Measurements from ENCODE around the gene RABGGTA. TPM values are rescaled to one million over a fixed set of nuclear protein-coding genes. Genes with fewer than 3 reads are reported as not detected.
"Not testable (repeated sequence)": the region's sequence is repeated elsewhere in the genome, so short reads cannot be mapped to it uniquely, and the experiment has no call there.

RABGGTA gene
- total and polyA plus RNA-seq, 2 donors (not counting 1 experiment from before 2014, with no cell fraction given): 15.1 to 21.0 TPM

DNA sequence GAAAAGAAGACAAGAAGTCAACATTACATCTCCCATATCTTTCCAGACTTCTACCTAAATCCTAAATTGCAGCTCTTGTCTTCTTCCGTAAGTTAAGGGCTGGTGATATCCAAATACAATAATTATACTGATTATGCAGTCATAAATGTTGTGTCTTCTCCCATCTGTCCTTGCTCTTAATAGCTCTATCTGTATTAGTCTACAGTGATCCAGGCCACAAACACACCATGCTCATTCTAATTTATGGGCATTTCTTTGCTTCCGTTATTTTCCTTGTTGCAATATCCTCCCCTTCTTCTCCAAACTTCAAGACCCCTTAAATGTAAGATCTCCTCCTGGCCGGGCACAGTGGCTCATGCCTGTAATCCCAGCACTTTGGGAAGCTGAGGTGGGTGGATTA, 51.9 kb downstream of the RABGGTA start:
- H3K27ac ChIP-seq (ENCODE audit: insufficient read depth, low read length): no peak overlapping the region
- H3K4me3 ChIP-seq (replicated peaks in 1 of 4; ENCODE audit: control extremely low read depth in 1 of 4, insufficient read depth in 1 of 4, low read depth in 3 of 4, low read length in 4 of 4): no peak overlapping the region
- TF ChIP-seq EZH2 (IDR thresholded peaks at IDR 0.05; ENCODE audit: low read length, missing control alignments): no peak
- TF ChIP-seq, protein P1, sequence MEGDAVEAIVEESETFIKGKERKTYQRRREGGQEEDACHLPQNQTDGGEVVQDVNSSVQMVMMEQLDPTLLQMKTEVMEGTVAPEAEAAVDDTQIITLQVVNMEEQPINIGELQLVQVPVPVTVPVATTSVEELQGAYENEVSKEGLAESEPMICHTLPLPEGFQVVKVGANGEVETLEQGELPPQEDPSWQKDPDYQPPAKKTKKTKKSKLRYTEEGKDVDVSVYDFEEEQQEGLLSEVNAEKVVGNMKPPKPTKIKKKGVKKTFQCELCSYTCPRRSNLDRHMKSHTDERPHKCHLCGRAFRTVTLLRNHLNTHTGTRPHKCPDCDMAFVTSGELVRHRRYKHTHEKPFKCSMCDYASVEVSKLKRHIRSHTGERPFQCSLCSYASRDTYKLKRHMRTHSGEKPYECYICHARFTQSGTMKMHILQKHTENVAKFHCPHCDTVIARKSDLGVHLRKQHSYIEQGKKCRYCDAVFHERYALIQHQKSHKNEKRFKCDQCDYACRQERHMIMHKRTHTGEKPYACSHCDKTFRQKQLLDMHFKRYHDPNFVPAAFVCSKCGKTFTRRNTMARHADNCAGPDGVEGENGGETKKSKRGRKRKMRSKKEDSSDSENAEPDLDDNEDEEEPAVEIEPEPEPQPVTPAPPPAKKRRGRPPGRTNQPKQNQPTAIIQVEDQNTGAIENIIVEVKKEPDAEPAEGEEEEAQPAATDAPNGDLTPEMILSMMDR (conservative IDR thresholded peaks at IDR 0.05 in 1 of 2, IDR thresholded peaks at IDR 0.05 in 1 of 2; ENCODE audit: low read depth in 1 of 2, low read length in 2 of 2): no peak
- no peak for DNase-seq (ENCODE audit: low read depth in 2 of 2)
- no peak overlapping the region for H2AFZ ChIP-seq (ENCODE audit: low read length)
- peaks cover 21% of the 10 kb centered on the region for H3K79me2 ChIP-seq (ENCODE audit: control insufficient read depth, insufficient read depth, low read length)
- no peaks in the 10 kb centered on the region for H4K20me1 ChIP-seq (ENCODE audit: control insufficient read depth, extremely low read depth, insufficient read depth, low read length)
- H3K4me1 ChIP-seq (ENCODE audit: control insufficient read depth, extremely low read depth, insufficient read depth, low read length): no peaks in the 10 kb centered on the region
- H3K36me3 ChIP-seq (ENCODE audit: control insufficient read depth, insufficient read depth, low read length): peaks cover 1% of the 10 kb centered on the region
- no peak overlapping the region for H3K9ac ChIP-seq (ENCODE audit: insufficient read depth, low read length)
- no peak overlapping the region for H3K4me2 ChIP-seq (ENCODE audit: extremely low read depth, insufficient read depth, low read length)
- no peaks in the 10 kb centered on the region for H3K9me3 ChIP-seq (ENCODE audit: control insufficient read depth, insufficient read depth, low read depth, low read length)
- no peaks in the 10 kb centered on the region for H3K27me3 ChIP-seq (ENCODE audit: control insufficient read depth, insufficient read depth, low read length)

DNA sequence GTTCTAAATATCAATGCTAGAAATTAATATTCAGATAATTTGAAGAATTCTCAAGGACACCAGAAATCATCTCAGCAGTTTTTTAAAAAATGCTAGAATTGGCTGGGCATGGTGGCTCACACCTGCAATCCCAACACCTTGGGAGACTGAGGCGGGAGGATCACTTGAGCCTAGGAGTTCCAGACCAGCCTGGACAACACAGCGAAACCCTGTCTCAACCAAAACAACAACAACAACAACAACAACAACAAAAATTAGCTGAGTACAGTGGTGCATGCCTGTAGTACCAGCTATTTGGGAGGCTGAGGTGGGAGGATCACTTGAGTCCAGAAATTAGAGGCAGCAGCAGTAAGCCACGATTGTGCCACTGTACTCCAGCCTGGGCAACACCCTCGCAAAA, 52.3 kb downstream of the RABGGTA start:
- Histone ChIP-seq H3K9ac (ENCODE audit: insufficient read depth, low read length) (no peak overlapping the region), H3K4me2 (ENCODE audit: extremely low read depth, insufficient read depth, low read length) (no peak overlapping the region), H4K20me1 (ENCODE audit: control insufficient read depth, extremely low read depth, insufficient read depth, low read length) (no peaks in the 10 kb centered on the region), H2AFZ (ENCODE audit: low read length) (no peak overlapping the region), H3K36me3 (ENCODE audit: control insufficient read depth, insufficient read depth, low read length) (peaks cover 1% of the 10 kb centered on the region), H3K4me3 (replicated peaks in 1 of 4; ENCODE audit: control extremely low read depth in 1 of 4, insufficient read depth in 1 of 4, low read depth in 3 of 4, low read length in 4 of 4) (no peak overlapping the region), H3K9me3 (ENCODE audit: control insufficient read depth, insufficient read depth, low read depth, low read length) (no peaks in the 10 kb centered on the region), H3K27ac (ENCODE audit: insufficient read depth, low read length) (no peak overlapping the region), H3K27me3 (ENCODE audit: control insufficient read depth, insufficient read depth, low read length) (no peaks in the 10 kb centered on the region), H3K79me2 (ENCODE audit: control insufficient read depth, insufficient read depth, low read length) (peaks cover 19% of the 10 kb centered on the region), H3K4me1 (ENCODE audit: control insufficient read depth, extremely low read depth, insufficient read depth, low read length) (peaks cover under 1% of the 10 kb centered on the region)
- TF ChIP-seq, protein P1 (conservative IDR thresholded peaks at IDR 0.05 in 1 of 2, IDR thresholded peaks at IDR 0.05 in 1 of 2; ENCODE audit: low read depth in 1 of 2, low read length in 2 of 2): no peak
- no peak for TF ChIP-seq EZH2 (IDR thresholded peaks at IDR 0.05; ENCODE audit: low read length, missing control alignments)
- DNase-seq (ENCODE audit: low read depth in 2 of 2): no peak

DNA sequence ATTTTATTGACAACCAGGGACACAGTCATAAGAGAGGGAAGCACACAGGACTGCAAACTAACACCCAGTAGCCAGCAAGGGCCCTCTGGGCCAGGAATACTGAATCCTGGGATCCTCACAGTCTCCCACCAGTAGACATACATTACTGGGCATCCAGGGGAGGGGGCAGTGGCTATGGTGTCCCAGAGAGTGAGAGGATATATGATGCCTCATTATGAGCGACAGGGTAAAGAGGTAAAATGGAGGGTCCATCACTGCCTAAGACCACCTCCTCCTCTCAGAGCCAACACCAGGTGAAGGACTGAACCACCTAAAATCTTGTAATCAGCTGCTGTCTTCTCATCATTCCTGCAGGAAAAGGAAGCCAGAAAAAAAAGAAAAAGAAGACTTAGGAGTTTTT, 54.5 kb downstream of the RABGGTA start:
- not testable (repeated sequence) for H3K4me2 ChIP-seq (ENCODE audit: extremely low read depth, insufficient read depth, low read length); H3K36me3 ChIP-seq (ENCODE audit: control insufficient read depth, insufficient read depth, low read length); H3K9ac ChIP-seq (ENCODE audit: insufficient read depth, low read length); H4K20me1 ChIP-seq (ENCODE audit: control insufficient read depth, extremely low read depth, insufficient read depth, low read length); H3K27me3 ChIP-seq (ENCODE audit: control insufficient read depth, insufficient read depth, low read length); H3K4me1 ChIP-seq (ENCODE audit: control insufficient read depth, extremely low read depth, insufficient read depth, low read length); H3K4me3 ChIP-seq (replicated peaks in 1 of 4; ENCODE audit: control extremely low read depth in 1 of 4, insufficient read depth in 1 of 4, low read depth in 3 of 4, low read length in 4 of 4); DNase-seq (ENCODE audit: low read depth in 2 of 2); H3K9me3 ChIP-seq (ENCODE audit: control insufficient read depth, insufficient read depth, low read depth, low read length); H2AFZ ChIP-seq (ENCODE audit: low read length); H3K27ac ChIP-seq (ENCODE audit: insufficient read depth, low read length)
- peaks cover 13% of the 10 kb centered on the region for H3K79me2 ChIP-seq (ENCODE audit: control insufficient read depth, insufficient read depth, low read length)
